HCT116 (cell line): Measurements from ENCODE around the gene PROSER2. TPM values are rescaled to one million over a fixed set of nuclear protein-coding genes. Genes with fewer than 3 reads are reported as not detected.

Experiments used
- ATAC-seq: fragments of 200-7000 bp; cut with Tn5 transposase; 2 replicates; pipeline ENCODE4 v1.9.1; 2020; ENCODE audit warnings: mild to moderate bottlenecking, moderate library complexity
- BruUV-seq: library from RNA; stranded (reverse); fragments of 400-500 nt; replicated peaks from 2 replicates; lab custom pipeline; 2021; lab: Mats Ljungman, UMichigan
- CTCF ChIA-PET: fragments of 300-600 bp; sonication (Branson Sonifier 250); formaldehyde crosslinking; loops from one replicate; lab custom pipeline; 2021; ENCODE audit warnings: antibody characterized with exemption; lab: Charles Lee
- POLR2A ChIA-PET: fragments of 300-600, 350-600 bp; sonication (Branson Sonifier 250); formaldehyde crosslinking; loops from one replicate; lab custom pipeline; 2021; ENCODE audit warnings: antibody characterized with exemption; lab: Charles Lee
- RAD21 ChIA-PET, 2 experiments: fragments of 300-600 bp; sonication (Branson Sonifier 250); formaldehyde crosslinking; loops; one replicate each; lab custom pipeline; 2023; ENCODE audit warnings: low total read pairs in 2 of 2; ENCODE audit not compliant: uncharacterized antibody in 2 of 2, unreplicated experiment in 2 of 2, low non-redundant PET in 1 of 2; lab: Charles Lee
- DNase-seq: peaks from one replicate; pipeline ENCODE4 v3.0.0-alpha.2; 2010; ENCODE audit warnings: low read depth, low spot score
- H2AFZ ChIP-seq: fragments of 200-600 bp; shearing (Covaris generic), sonication (generic); 2 replicates; pipeline ENCODE4 v1.6.1; 2017; ENCODE audit warnings: low read depth, mixed run types, mixed read lengths, antibody characterized with exemption, low read length; ENCODE audit not compliant: poor library complexity, severe bottlenecking
- H3K27ac ChIP-seq: 2 replicates; pipeline ENCODE4 v1.5.1; 2012; ENCODE audit warnings: low read depth, low read length
- H3K27me3 ChIP-seq: fragments of 200-600 bp; sonication (generic); 2 replicates; pipeline ENCODE4 v1.6.1; 2016; ENCODE audit warnings: mixed run types, low read length, mixed read lengths; ENCODE audit not compliant: insufficient read depth
- H3K36me3 ChIP-seq, 2 experiments: fragments of 200-500 bp in 1 of 2; fragments of 200-600 bp in 1 of 2; sonication (Bioruptor generic) in 1 of 2; sonication (generic) in 1 of 2; 2 replicates each; pipeline versions ENCODE4 v1.5.1 to v1.6.1; 2014 to 2016; ENCODE audit warnings: low read length in 2 of 2, inconsistent platforms in 1 of 2, mixed read lengths in 1 of 2, mixed run types in 1 of 2; ENCODE audit not compliant: insufficient read depth in 2 of 2, control insufficient read depth in 1 of 2
- H3K4me1 ChIP-seq, 2 experiments: fragments of 200-600 bp in 1 of 2; sonication (generic) in 1 of 2; 2 replicates each; pipeline versions ENCODE4 v1.5.1 to v1.6.1; 2012 to 2017; ENCODE audit warnings: low read length in 2 of 2, inconsistent platforms in 1 of 2, mild to moderate bottlenecking in 1 of 2, mixed read lengths in 1 of 2, mixed run types in 1 of 2, moderate library complexity in 1 of 2; ENCODE audit not compliant: insufficient read depth in 2 of 2, control insufficient read depth in 1 of 2
- H3K4me2 ChIP-seq: fragments of 200-600 bp; sonication (generic); 2 replicates; pipeline ENCODE4 v1.6.1; 2017; ENCODE audit warnings: mixed run types, low read length, mixed read lengths
- H3K4me3 ChIP-seq, 2 experiments: fragments of 200-600 bp in 1 of 2; sonication (generic) in 1 of 2; replicated peaks in 1 of 2; 2 replicates each; pipeline ENCODE4 v1.5.1; 2011 to 2016; ENCODE audit warnings: low read length in 2 of 2, control low read depth in 1 of 2, low read depth in 1 of 2, mild to moderate bottlenecking in 1 of 2, mixed read lengths in 1 of 2, mixed run types in 1 of 2
- H3K79me2 ChIP-seq: fragments of 200-600 bp; sonication (generic); 2 replicates; pipeline ENCODE4 v1.6.1; 2017; ENCODE audit warnings: mild to moderate bottlenecking, mixed run types, low read length, moderate library complexity, mixed read lengths; ENCODE audit not compliant: insufficient read depth
- H3K9ac ChIP-seq: fragments of 200-600 bp; sonication (generic); 2 replicates; pipeline ENCODE4 v1.6.1; 2016; ENCODE audit warnings: low read length, mixed read lengths
- H3K9me2 ChIP-seq: fragments of 200-600 bp; sonication (generic), shearing (Covaris generic); 2 replicates; pipeline ENCODE4 v1.6.1; 2017; ENCODE audit warnings: mixed run types, mild to moderate bottlenecking, moderate library complexity; ENCODE audit not compliant: insufficient read depth
- H3K9me3 ChIP-seq, 2 experiments: fragments of 200-500 bp in 1 of 2; fragments of 200-600 bp in 1 of 2; sonication (Bioruptor generic) in 1 of 2; sonication (generic) in 1 of 2; 2 replicates each; pipeline ENCODE4 v1.6.1; 2014 to 2017; ENCODE audit warnings: low read length in 2 of 2, mixed read lengths in 2 of 2, inconsistent platforms in 1 of 2, low read depth in 1 of 2, mild to moderate bottlenecking in 1 of 2, mixed run types in 1 of 2, moderate library complexity in 1 of 2; ENCODE audit not compliant: control insufficient read depth in 1 of 2, insufficient read depth in 1 of 2
- H4K20me1 ChIP-seq: fragments of 200-600 bp; sonication (generic), shearing (Covaris generic); 2 replicates; pipeline ENCODE4 v1.6.1; 2017; ENCODE audit warnings: mixed run types, mild to moderate bottlenecking, moderate library complexity; ENCODE audit not compliant: insufficient read depth
- ATF3 ChIP-seq: IDR thresholded peaks from 2 replicates; pipeline ENCODE4 v1.6.1; 2012
- CBX3 ChIP-seq: IDR thresholded peaks from 2 replicates; pipeline ENCODE4 v1.6.1; 2012; ENCODE audit warnings: low read depth
- CEBPB ChIP-seq: IDR thresholded peaks from 2 replicates; pipeline ENCODE4 v1.6.1; 2012; ENCODE audit warnings: low read depth
- ELF1 ChIP-seq: IDR thresholded peaks from 2 replicates; pipeline ENCODE4 v1.6.1; 2012; ENCODE audit warnings: low read depth, borderline replicate concordance
- EZH2 ChIP-seq: fragments of 200-600 bp; sonication (generic); IDR thresholded peaks from 2 replicates; pipeline ENCODE4 v1.6.1; 2017; ENCODE audit warnings: antibody characterized with exemption, mixed run types
- EZH2phosphoT487 ChIP-seq: fragments of 200-600 bp; IDR thresholded peaks from 2 replicates; pipeline ENCODE4 v1.6.1; 2018; ENCODE audit warnings: antibody characterized with exemption, borderline replicate concordance
- FOSL1 ChIP-seq: IDR thresholded peaks from 2 replicates; pipeline ENCODE4 v1.6.1; 2012; ENCODE audit warnings: low read depth
- MAX ChIP-seq: IDR thresholded peaks from 2 replicates; pipeline ENCODE4 v1.6.1; 2012
- POLR2A ChIP-seq: IDR thresholded peaks from 2 replicates; pipeline ENCODE4 v1.7.0; 2011; ENCODE audit warnings: borderline replicate concordance; ENCODE audit not compliant: insufficient read depth, insufficient read length; ENCODE audit errors: extremely low read depth
- POLR2AphosphoS5 ChIP-seq: IDR thresholded peaks from 2 replicates; pipeline ENCODE4 v1.6.1; 2011; ENCODE audit warnings: mild to moderate bottlenecking, low read depth, low read length, moderate library complexity
- SIN3A ChIP-seq: IDR thresholded peaks from 2 replicates; pipeline ENCODE4 v1.6.1; 2012; ENCODE audit warnings: low read depth
- SP1 ChIP-seq: IDR thresholded peaks from 2 replicates; pipeline ENCODE4 v1.6.1; 2012; ENCODE audit warnings: low read depth
- SRF ChIP-seq: IDR thresholded peaks from 2 replicates; pipeline ENCODE4 v1.6.1; 2012; ENCODE audit warnings: low read depth
- TCF7L2 ChIP-seq: IDR thresholded peaks from 2 replicates; pipeline ENCODE4 v1.7.0; 2011; ENCODE audit warnings: borderline replicate concordance, inconsistent platforms; ENCODE audit not compliant: insufficient read depth, insufficient read length; ENCODE audit errors: extremely low read depth
- ZBTB33 ChIP-seq: IDR thresholded peaks from 2 replicates; pipeline ENCODE4 v1.6.1; 2011; ENCODE audit warnings: mild to moderate bottlenecking, low read length, moderate library complexity; ENCODE audit not compliant: insufficient replicate concordance; ENCODE audit errors: extremely low read depth
- ZFX ChIP-seq: fragments of 450-650 bp; IDR thresholded peaks from 2 replicates; pipeline ENCODE4 v1.6.1; 2017
- ZNF274 ChIP-seq: fragments of 200-500 bp; sonication (Bioruptor generic); IDR thresholded peaks from 2 replicates; pipeline ENCODE4 v1.6.1; 2014; ENCODE audit warnings: mild to moderate bottlenecking, low read depth, low read length, inconsistent platforms
- intact Hi-C: fragments of 100-400 bp; cut with micrococcal nuclease; formaldehyde crosslinking; loops from 2 replicates; pipeline ENCODE4 v1.10.0; 2022
- total RNA-seq: library from RNA; stranded (reverse); gene quantifications from one replicate; pipeline ENCODE4 v1.2.1, GENCODE V29; 2021; ENCODE audit not compliant: unreplicated experiment
- TF ChIP-seq, protein P1 (sequence below), 3 experiments: fragments of 200-600 bp in 1 of 3; sonication (generic) in 1 of 3; IDR thresholded peaks in 2 of 3; conservative IDR thresholded peaks in 1 of 3; 2 replicates each; pipeline ENCODE4 v1.5.1; 2012 to 2017; ENCODE audit warnings: low read depth in 2 of 3, low read length in 2 of 3, antibody characterized with exemption in 1 of 3, borderline replicate concordance in 1 of 3, control low read depth in 1 of 3, mild to moderate bottlenecking in 1 of 3, mixed read lengths in 1 of 3, mixed run types in 1 of 3, moderate library complexity in 1 of 3; ENCODE audit not compliant: insufficient read depth in 1 of 3

Gene PROSER2
- total RNA-seq, 1 experiment from 2014 or later, result 46.2 TPM

GRCh38 chr10:11881477-11882417 is 58.6 kb downstream of the PROSER2 start:
- intact Hi-C loops, result loop anchor here (1.0 kb wide), 1 partner anchor 105 kb away; no protein-coding TSS in a partner anchor
- H3K79me2 ChIP-seq, result no peaks in the 10 kb centered on the region
- no peaks in the 10 kb centered on the region for H3K9me2 ChIP-seq
- no peaks in the 10 kb centered on the region for H3K36me3 ChIP-seq
- H4K20me1 ChIP-seq, result no peaks in the 10 kb centered on the region
- peak overlapping the region in 1 of 2 experiments; percentile 28; a peak in 2 of 4 replicates for H3K4me3 ChIP-seq
- ATAC-seq (peak; percentile 82), DNase-seq (peak; percentile 94)
- H3K27me3 ChIP-seq, result no peaks in the 10 kb centered on the region
- BruUV-seq, result no TSS peak
- CTCF ChIA-PET, result interaction anchor here (0.8 to 1.8 kb wide), 3 partner anchors 62 to 152 kb away, joined by 3 to 18 read pairs (median 3); no protein-coding TSS in a partner anchor
- H3K4me1 ChIP-seq, result peaks cover 34 to 87% of the 10 kb centered on the region in 2 experiments
- H2AFZ ChIP-seq, result no peak overlapping the region
- H3K9me3 ChIP-seq, result no peaks in the 10 kb centered on the region
- RAD21 ChIA-PET, result interaction anchor here (1.1 to 2.1 kb wide), 3 partner anchors 99 to 105 kb away, joined by 3 to 6 read pairs (median 5); no protein-coding TSS in a partner anchor
- POLR2A ChIA-PET, result interaction anchor here (0.7 to 1.8 kb wide), 8 partner anchors 12 to 1210 kb away, joined by 3 to 10 read pairs (median 4); no protein-coding TSS in a partner anchor
- H3K4me2 ChIP-seq, result peak overlapping the region; percentile 63
- H3K9ac ChIP-seq, result peak overlapping the region; percentile 73
- H3K27ac ChIP-seq, result peak overlapping the region; percentile 85
- TF ChIP-seq EZH2, result no peak
- TF ChIP-seq SP1, result no peak
- TF ChIP-seq ATF3, result no peak
- TF ChIP-seq ZNF274, result no peak
- no peak for TF ChIP-seq SIN3A
- TF ChIP-seq, protein P1, sequence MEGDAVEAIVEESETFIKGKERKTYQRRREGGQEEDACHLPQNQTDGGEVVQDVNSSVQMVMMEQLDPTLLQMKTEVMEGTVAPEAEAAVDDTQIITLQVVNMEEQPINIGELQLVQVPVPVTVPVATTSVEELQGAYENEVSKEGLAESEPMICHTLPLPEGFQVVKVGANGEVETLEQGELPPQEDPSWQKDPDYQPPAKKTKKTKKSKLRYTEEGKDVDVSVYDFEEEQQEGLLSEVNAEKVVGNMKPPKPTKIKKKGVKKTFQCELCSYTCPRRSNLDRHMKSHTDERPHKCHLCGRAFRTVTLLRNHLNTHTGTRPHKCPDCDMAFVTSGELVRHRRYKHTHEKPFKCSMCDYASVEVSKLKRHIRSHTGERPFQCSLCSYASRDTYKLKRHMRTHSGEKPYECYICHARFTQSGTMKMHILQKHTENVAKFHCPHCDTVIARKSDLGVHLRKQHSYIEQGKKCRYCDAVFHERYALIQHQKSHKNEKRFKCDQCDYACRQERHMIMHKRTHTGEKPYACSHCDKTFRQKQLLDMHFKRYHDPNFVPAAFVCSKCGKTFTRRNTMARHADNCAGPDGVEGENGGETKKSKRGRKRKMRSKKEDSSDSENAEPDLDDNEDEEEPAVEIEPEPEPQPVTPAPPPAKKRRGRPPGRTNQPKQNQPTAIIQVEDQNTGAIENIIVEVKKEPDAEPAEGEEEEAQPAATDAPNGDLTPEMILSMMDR (IDR thresholded peaks at IDR 0.05 in 2 of 3, conservative IDR thresholded peaks at IDR 0.05 in 1 of 3; ENCODE audit: borderline replicate concordance in 1 of 3, insufficient read depth in 1 of 3, low read depth in 2 of 3, low read length in 2 of 3), result peak in 1 of 3 experiments; percentile 45; a peak in 2 of 6 replicates
- peak; percentile 71 for TF ChIP-seq POLR2AphosphoS5
- no peak for TF ChIP-seq SRF
- peak; percentile 46 for TF ChIP-seq ZFX
- TF ChIP-seq TCF7L2, result peak; percentile 14
- no peak for TF ChIP-seq ZBTB33
- TF ChIP-seq CBX3, result no peak
- no peak for TF ChIP-seq ELF1
- no peak for TF ChIP-seq MAX
- no peak for TF ChIP-seq EZH2phosphoT487
- no peak for TF ChIP-seq CEBPB
- no peak for TF ChIP-seq POLR2A
- no peak for TF ChIP-seq FOSL1
